IMR-90 (cell line): ENCODE data around the gene BEND2. TPM values are rescaled to one million over a fixed set of nuclear protein-coding genes. Genes with fewer than 3 reads are reported as not detected.

ENCODE experiments used
- ATAC-seq: fragments of 200-7000 bp; cut with Tn5 transposase; 2 replicates; pipeline ENCODE4 v1.9.1; 2020; ENCODE audit warnings: low read depth, mild to moderate bottlenecking, moderate library complexity
- BruUV-seq: library from RNA; stranded (reverse); fragments of 400-500 nt; replicated peaks from 2 replicates; lab custom pipeline; 2021; lab: Mats Ljungman, UMichigan
- CTCF ChIA-PET: fragments of 300-600 bp; formaldehyde crosslinking; extraction: SDS; loops from one replicate; lab custom pipeline; 2021; ENCODE audit warnings: antibody characterized with exemption; lab: Yijun Ruan, JAX
- POLR2A ChIA-PET: fragments of 300-600 bp; sonication (Branson Sonifier 250); formaldehyde crosslinking; loops from one replicate; lab custom pipeline; 2022; ENCODE audit warnings: antibody characterized with exemption; ENCODE audit not compliant: unreplicated experiment; lab: Charles Lee
- DNase-seq: peaks from one replicate; pipeline ENCODE4 v3.0.0; 2013
- H2AFZ ChIP-seq: replicated peaks from 2 replicates; pipeline ENCODE3; 2013; ENCODE audit warnings: low read length, mild to moderate bottlenecking; ENCODE audit not compliant: poor library complexity
- H2AK5ac ChIP-seq: 2 replicates; pipeline ENCODE4 v1.6.1; 2013; ENCODE audit warnings: low read depth, low read length, inconsistent platforms
- H2AK9ac ChIP-seq: replicated peaks from 2 replicates; pipeline ENCODE3; 2013; ENCODE audit warnings: mild to moderate bottlenecking, low read depth, low read length, moderate library complexity; ENCODE audit not compliant: poor library complexity
- H2BK120ac ChIP-seq: 2 replicates; pipeline ENCODE4 v1.6.1; 2013; ENCODE audit warnings: low read depth, low read length, inconsistent platforms
- H2BK15ac ChIP-seq: 3 replicates; pipeline ENCODE4 v1.6.1; 2013; ENCODE audit warnings: low read depth, low read length, inconsistent platforms
- H2BK20ac ChIP-seq: 2 replicates; pipeline ENCODE4 v1.6.1; 2013; ENCODE audit warnings: low read depth, mild to moderate bottlenecking, inconsistent platforms, low read length, moderate library complexity
- H2BK5ac ChIP-seq: 2 replicates; pipeline ENCODE4 v1.6.1; 2013; ENCODE audit warnings: mild to moderate bottlenecking, low read depth, low read length, inconsistent platforms; ENCODE audit not compliant: poor library complexity, severe bottlenecking
- H3K14ac ChIP-seq: replicated peaks from 2 replicates; pipeline ENCODE4 v1.6.1; 2013; ENCODE audit warnings: low read depth, low read length, inconsistent platforms
- H3K18ac ChIP-seq: 2 replicates; pipeline ENCODE4 v1.6.1; 2013; ENCODE audit warnings: low read depth, low read length, control low read depth
- H3K23ac ChIP-seq: 2 replicates; pipeline ENCODE4 v1.6.1; 2013; ENCODE audit warnings: low read depth, low read length, inconsistent platforms
- H3K27ac ChIP-seq: 2 replicates; pipeline ENCODE4 v1.5.1; 2013; ENCODE audit warnings: mild to moderate bottlenecking, control low read depth, low read length; ENCODE audit not compliant: insufficient read depth
- H3K27me3 ChIP-seq: 2 replicates; pipeline ENCODE4 v1.6.1; 2013; ENCODE audit warnings: low read length; ENCODE audit not compliant: control insufficient read depth, insufficient read depth
- H3K36me3 ChIP-seq: 2 replicates; pipeline ENCODE4 v1.6.1; 2013; ENCODE audit warnings: low read length, mixed read lengths; ENCODE audit not compliant: control insufficient read depth, insufficient read depth
- H3K4ac ChIP-seq: 2 replicates; pipeline ENCODE4 v1.6.1; 2013; ENCODE audit warnings: low read depth, low read length, inconsistent platforms
- H3K4me1 ChIP-seq: 2 replicates; pipeline ENCODE4 v1.6.1; 2013; ENCODE audit warnings: low read length, mixed read lengths; ENCODE audit not compliant: control insufficient read depth, insufficient read depth
- H3K4me2 ChIP-seq: 2 replicates; pipeline ENCODE4 v1.6.1; 2013; ENCODE audit warnings: low read depth, mild to moderate bottlenecking, control low read depth, low read length, moderate library complexity
- H3K4me3 ChIP-seq: 2 replicates; pipeline ENCODE4 v1.5.1; 2013; ENCODE audit warnings: low read depth, mild to moderate bottlenecking, control low read depth, low read length, moderate library complexity; ENCODE audit not compliant: insufficient read depth
- H3K56ac ChIP-seq: 2 replicates; pipeline ENCODE4 v1.6.1; 2013; ENCODE audit warnings: low read length, inconsistent platforms; ENCODE audit not compliant: insufficient read depth; ENCODE audit errors: extremely low read depth
- H3K79me1 ChIP-seq, 2 experiments: 2 replicates each; pipeline ENCODE4 v1.6.1; 2013; ENCODE audit warnings: low read length in 2 of 2, inconsistent platforms in 1 of 2, low read depth in 1 of 2
- H3K9ac ChIP-seq: 2 replicates; pipeline ENCODE4 v1.6.1; 2013; ENCODE audit warnings: low read depth, low read length, control low read depth
- H3K9me1 ChIP-seq: 2 replicates; pipeline ENCODE4 v1.6.1; 2013; ENCODE audit warnings: low read length, inconsistent platforms; ENCODE audit not compliant: insufficient read depth
- H3K9me3 ChIP-seq: 2 replicates; pipeline ENCODE4 v1.6.1; 2013; ENCODE audit warnings: low read length; ENCODE audit not compliant: control insufficient read depth, insufficient read depth
- H4K20me1 ChIP-seq: 2 replicates; pipeline ENCODE4 v1.6.1; 2013; ENCODE audit warnings: low read length, inconsistent platforms; ENCODE audit not compliant: insufficient read depth
- H4K5ac ChIP-seq: 2 replicates; pipeline ENCODE4 v1.6.1; 2013; ENCODE audit warnings: mild to moderate bottlenecking, low read depth, low read length, control low read depth
- H4K8ac ChIP-seq, 2 experiments: 2 replicates each; pipeline ENCODE4 v1.6.1; 2013; ENCODE audit warnings: low read depth in 2 of 2, low read length in 2 of 2, control low read depth in 1 of 2, inconsistent platforms in 1 of 2
- H4K91ac ChIP-seq: 2 replicates; pipeline ENCODE4 v1.6.1; 2013; ENCODE audit warnings: low read depth, low read length, inconsistent platforms; ENCODE audit not compliant: insufficient read depth
- BHLHE40 ChIP-seq: fragments of 150-350 bp; IDR thresholded peaks from 2 replicates; pipeline ENCODE4 v1.6.1; 2016; ENCODE audit warnings: mild to moderate bottlenecking, low read depth, low read length
- CEBPB ChIP-seq: IDR thresholded peaks from 2 replicates; pipeline ENCODE4 v1.6.1; 2012; ENCODE audit warnings: low read depth, low read length, improper control_type of control experiment
- CHD1 ChIP-seq: IDR thresholded peaks from 2 replicates; pipeline ENCODE4 v1.6.1; 2012; ENCODE audit warnings: low read depth, low read length, improper control_type of control experiment
- CTCF ChIP-seq: conservative IDR thresholded peaks from 2 replicates; pipeline ENCODE4 v1.5.1; 2012; ENCODE audit warnings: mild to moderate bottlenecking, low read depth, low read length, improper control_type of control experiment
- ELK1 ChIP-seq: fragments of 150-350 bp; IDR thresholded peaks from 2 replicates; pipeline ENCODE4 v1.6.1; 2016; ENCODE audit warnings: low read depth, mild to moderate bottlenecking, low read length, moderate library complexity, borderline replicate concordance
- FOS ChIP-seq: fragments of 150-350 bp; IDR thresholded peaks from 2 replicates; pipeline ENCODE4 v1.6.1; 2016; ENCODE audit warnings: low read depth, low read length
- MAZ ChIP-seq: IDR thresholded peaks from 2 replicates; pipeline ENCODE4 v1.6.1; 2012; ENCODE audit warnings: low read depth, mild to moderate bottlenecking, low read length, improper control_type of control experiment, moderate library complexity, borderline replicate concordance
- MXI1 ChIP-seq: IDR thresholded peaks from 2 replicates; pipeline ENCODE4 v1.6.1; 2012; ENCODE audit warnings: low read depth, mild to moderate bottlenecking, low read length, moderate library complexity, borderline replicate concordance
- NFE2L2 ChIP-seq: fragments of 150-350 bp; IDR thresholded peaks from 2 replicates; pipeline ENCODE4 v1.6.1; 2016; ENCODE audit warnings: low read depth, mild to moderate bottlenecking, low read length
- POLR2A ChIP-seq: IDR thresholded peaks from 2 replicates; pipeline ENCODE4 v1.6.1; 2012; ENCODE audit warnings: mild to moderate bottlenecking, low read depth, low read length
- RAD21 ChIP-seq: IDR thresholded peaks from 2 replicates; pipeline ENCODE4 v1.6.1; 2012; ENCODE audit warnings: low read length, improper control_type of control experiment
- RCOR1 ChIP-seq: IDR thresholded peaks from 2 replicates; pipeline ENCODE4 v1.6.1; 2012; ENCODE audit warnings: mild to moderate bottlenecking, low read length, improper control_type of control experiment; ENCODE audit not compliant: insufficient replicate concordance
- RFX5 ChIP-seq: IDR thresholded peaks from 2 replicates; pipeline ENCODE4 v1.8.0; 2012; ENCODE audit warnings: low read depth, mild to moderate bottlenecking, low read length, moderate library complexity
- SMC3 ChIP-seq: fragments of 150-350 bp; IDR thresholded peaks from 2 replicates; pipeline ENCODE4 v1.6.1; 2016; ENCODE audit warnings: low read depth, mild to moderate bottlenecking, antibody characterized with exemption, low read length, moderate library complexity
- dilution Hi-C: fragments of 300-500 bp; cut with HindIII; formaldehyde crosslinking; loops from one replicate; pipeline ENCODE4 v1.14.3; 2018; ENCODE audit warnings: low sequenced_read_pairs; ENCODE audit not compliant: unreplicated experiment
- in situ Hi-C: fragments of 300-500 bp; cut with MboI; formaldehyde crosslinking; loops from 3 replicates; pipeline ENCODE4 v1.14.3; 2019; ENCODE audit warnings: low sequenced_read_pairs, inconsistent platforms, mixed read lengths
- intact Hi-C: fragments of 100-400 bp; cut with micrococcal nuclease; formaldehyde crosslinking; loops from 2 replicates; pipeline ENCODE4 v1.10.0; 2022
- polyA plus RNA-seq, 3 experiments: library from polyadenylated mRNA; depleted of rRNA; stranded (reverse); fragments of >200 nt; gene quantifications; 2 replicates each; pipeline ENCODE4 v1.2.3, GENCODE V29; 2012; ENCODE audit warnings: low replicate concordance in 1 of 3
- total RNA-seq: library from RNA; depleted of rRNA; stranded (reverse); fragments of >200 nt; gene quantifications from 2 replicates; pipeline ENCODE4 v1.2.3, GENCODE V29; 2012
- TF ChIP-seq, protein P1 (sequence below): fragments of 150-350 bp; IDR thresholded peaks from 2 replicates; pipeline ENCODE4 v1.6.1; 2017; ENCODE audit warnings: mild to moderate bottlenecking, antibody characterized with exemption, low read length, low read depth

The BEND2 gene
- total and polyA plus RNA-seq, 2 of the 4 experiments (the other 2 are of a cell fraction): not detected

- no peak overlapping the region for H2BK15ac ChIP-seq
- H3K79me1 ChIP-seq: no peaks in the 10 kb centered on the region
- in situ Hi-C loops (no loop called here), intact Hi-C loops (no loop called here), dilution Hi-C loops (no loop called here)
- no peak overlapping the region for H4K91ac ChIP-seq
- ATAC-seq (no peak), DNase-seq (no peak)
- H4K20me1 ChIP-seq: no peaks in the 10 kb centered on the region
- no peak overlapping the region for H2BK5ac ChIP-seq
- BruUV-seq: no TSS peak
- H3K4me2 ChIP-seq: no peak overlapping the region
- POLR2A ChIA-PET: no interaction called here
- no peaks in the 10 kb centered on the region for H3K27me3 ChIP-seq
- H3K36me3 ChIP-seq: no peaks in the 10 kb centered on the region
- no peaks in the 10 kb centered on the region for H3K4me1 ChIP-seq
- no peak overlapping the region for H3K27ac ChIP-seq
- no peak overlapping the region for H3K9ac ChIP-seq
- H3K9me1 ChIP-seq: no peaks in the 10 kb centered on the region
- no peak overlapping the region for H2AFZ ChIP-seq
- H3K4me3 ChIP-seq: no peak overlapping the region
- TF ChIP-seq CEBPB (no peak), POLR2A (no peak), RAD21 (no peak), RCOR1 (no peak), MXI1 (no peak), ELK1 (no peak), RFX5 (no peak), BHLHE40 (no peak), FOS (no peak), MAZ (no peak), SMC3 (no peak), CHD1 (no peak), NFE2L2 (no peak), CTCF (no peak)
- TF ChIP-seq, protein P1, sequence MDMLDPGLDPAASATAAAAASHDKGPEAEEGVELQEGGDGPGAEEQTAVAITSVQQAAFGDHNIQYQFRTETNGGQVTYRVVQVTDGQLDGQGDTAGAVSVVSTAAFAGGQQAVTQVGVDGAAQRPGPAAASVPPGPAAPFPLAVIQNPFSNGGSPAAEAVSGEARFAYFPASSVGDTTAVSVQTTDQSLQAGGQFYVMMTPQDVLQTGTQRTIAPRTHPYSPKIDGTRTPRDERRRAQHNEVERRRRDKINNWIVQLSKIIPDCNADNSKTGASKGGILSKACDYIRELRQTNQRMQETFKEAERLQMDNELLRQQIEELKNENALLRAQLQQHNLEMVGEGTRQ: no peak
- H2BK120ac ChIP-seq: no peak overlapping the region
- no peak overlapping the region for H2AK9ac ChIP-seq
- no peak overlapping the region for H3K23ac ChIP-seq
- no peak overlapping the region for H3K18ac ChIP-seq
- H4K5ac ChIP-seq: no peak overlapping the region
- H2AK5ac ChIP-seq: no peak overlapping the region
- H3K4ac ChIP-seq: no peak overlapping the region
- no peak overlapping the region for H4K8ac ChIP-seq
- no peak overlapping the region for H3K56ac ChIP-seq
- H2BK20ac ChIP-seq: no peak overlapping the region
- H3K14ac ChIP-seq: no peak overlapping the region
- CTCF ChIA-PET: no interaction called here
- H3K9me3 ChIP-seq: no peaks in the 10 kb centered on the region
These were observed 71.2 kb downstream of the BEND2 start for GRCh38 chrX:18149454-18149853.
